OCI-LY1 (cell line): ENCODE results near the gene ITGAV.

Experiments
- EZH2 ChIP-seq: fragments of 200-600 bp; sonication (generic), shearing (Covaris generic); IDR thresholded peaks from 2 replicates; pipeline ENCODE4 v1.8.0; 2017; ENCODE audit warnings: borderline replicate concordance, mixed run types, mild to moderate bottlenecking, antibody characterized with exemption, low read length, moderate library complexity, mixed read lengths
- TF ChIP-seq, protein P1 (sequence below): fragments of 200-600 bp; sonication (generic), shearing (Covaris generic); IDR thresholded peaks from 2 replicates; pipeline ENCODE4 v1.5.1; 2017; ENCODE audit warnings: mild to moderate bottlenecking, antibody characterized with exemption, low read length, moderate library complexity, mixed read lengths

DNA sequence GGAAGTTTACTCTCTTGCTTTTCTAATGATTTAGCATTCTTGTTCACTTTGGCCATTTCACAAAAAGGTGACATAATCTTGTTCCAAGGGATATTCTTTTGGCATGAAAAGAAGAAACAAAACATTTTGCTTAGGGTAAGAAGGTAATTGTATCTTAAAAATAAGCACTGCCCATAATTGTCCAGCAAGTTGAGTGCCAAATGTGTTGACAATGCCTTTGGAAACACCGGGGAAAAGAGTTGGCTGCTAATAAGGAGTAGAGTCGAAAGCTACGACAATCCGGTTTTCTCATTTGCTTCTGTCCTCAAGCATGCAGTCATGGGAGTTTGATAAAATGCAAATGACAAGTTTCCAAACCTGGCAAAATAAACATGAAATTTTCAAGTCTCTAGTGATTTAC, 27.3 kb downstream of the ITGAV start:
- TF ChIP-seq EZH2, result no peak
- TF ChIP-seq, protein P1, sequence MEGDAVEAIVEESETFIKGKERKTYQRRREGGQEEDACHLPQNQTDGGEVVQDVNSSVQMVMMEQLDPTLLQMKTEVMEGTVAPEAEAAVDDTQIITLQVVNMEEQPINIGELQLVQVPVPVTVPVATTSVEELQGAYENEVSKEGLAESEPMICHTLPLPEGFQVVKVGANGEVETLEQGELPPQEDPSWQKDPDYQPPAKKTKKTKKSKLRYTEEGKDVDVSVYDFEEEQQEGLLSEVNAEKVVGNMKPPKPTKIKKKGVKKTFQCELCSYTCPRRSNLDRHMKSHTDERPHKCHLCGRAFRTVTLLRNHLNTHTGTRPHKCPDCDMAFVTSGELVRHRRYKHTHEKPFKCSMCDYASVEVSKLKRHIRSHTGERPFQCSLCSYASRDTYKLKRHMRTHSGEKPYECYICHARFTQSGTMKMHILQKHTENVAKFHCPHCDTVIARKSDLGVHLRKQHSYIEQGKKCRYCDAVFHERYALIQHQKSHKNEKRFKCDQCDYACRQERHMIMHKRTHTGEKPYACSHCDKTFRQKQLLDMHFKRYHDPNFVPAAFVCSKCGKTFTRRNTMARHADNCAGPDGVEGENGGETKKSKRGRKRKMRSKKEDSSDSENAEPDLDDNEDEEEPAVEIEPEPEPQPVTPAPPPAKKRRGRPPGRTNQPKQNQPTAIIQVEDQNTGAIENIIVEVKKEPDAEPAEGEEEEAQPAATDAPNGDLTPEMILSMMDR, result no peak
